NCI-H510A (cell line): ENCODE data around the gene SMURF1.
"Not testable (repeated sequence)": the region's sequence is repeated elsewhere in the genome, so short reads cannot be mapped to it uniquely, and the experiment has no call there.

Experiments
- DNase-seq: peaks from one replicate; lab custom pipeline; 2025; lab: John Stamatoyannopoulos, UW

SMURF1 gene

GRCh38 chr7:99121496-99122021, 22.3 kb downstream of the SMURF1 start:
- no peak for DNase-seq

GRCh38 chr7:99120916-99121315, 23.0 kb downstream of the SMURF1 start:
- no peak for DNase-seq

GRCh38 chr7:99120501-99120900, 23.4 kb downstream of the SMURF1 start:
- no peak for DNase-seq

GRCh38 chr7:99118077-99118476, 25.8 kb downstream of the SMURF1 start:
- DNase-seq: no peak

- no peak for DNase-seq
Measured at GRCh38 chr7:99116144-99116543, 27.8 kb downstream of the SMURF1 start.

- DNase-seq: no peak
Measured at GRCh38 chr7:99115379-99115778, 28.5 kb downstream of the SMURF1 start.

- no peak for DNase-seq
Measured at GRCh38 chr7:99112979-99113378, 30.9 kb downstream of the SMURF1 start.

- no peak for DNase-seq
Measured at GRCh38 chr7:99112097-99112496, 31.8 kb downstream of the SMURF1 start.

- no peak for DNase-seq
Measured at GRCh38 chr7:99111591-99111990, 32.3 kb downstream of the SMURF1 start.

GRCh38 chr7:99109108-99110051, 34.5 kb downstream of the SMURF1 start:
- no peak for DNase-seq

GRCh38 chr7:99108613-99109012, 35.3 kb downstream of the SMURF1 start:
- DNase-seq: no peak

GRCh38 chr7:99106821-99107241, 37.1 kb downstream of the SMURF1 start:
- DNase-seq: no peak

- DNase-seq: no peak
Measured at GRCh38 chr7:99106411-99106810, 37.5 kb downstream of the SMURF1 start.

GRCh38 chr7:99105756-99106155, 38.2 kb downstream of the SMURF1 start:
- DNase-seq: no peak

- DNase-seq: no peak
Measured at GRCh38 chr7:99104631-99105030, 39.3 kb downstream of the SMURF1 start.

- not testable (repeated sequence) for DNase-seq
Measured at GRCh38 chr7:99103836-99104235, 40.1 kb downstream of the SMURF1 start.

- DNase-seq: no peak
Measured at GRCh38 chr7:99102809-99103690, 40.9 kb downstream of the SMURF1 start.

- DNase-seq: no peak
Measured at GRCh38 chr7:99102361-99102760, 41.5 kb downstream of the SMURF1 start.

GRCh38 chr7:99101516-99101915, 42.4 kb downstream of the SMURF1 start:
- DNase-seq: not testable (repeated sequence)

GRCh38 chr7:99099499-99100077, 44.3 kb downstream of the SMURF1 start:
- DNase-seq: no peak

- no peak for DNase-seq
Measured at GRCh38 chr7:99098824-99099498, 44.9 kb downstream of the SMURF1 start.
